ENCODE measurements around the gene OSER1. TPM values are rescaled to one million over a fixed set of nuclear protein-coding genes. Genes with fewer than 3 reads are reported as not detected.

Gene OSER1
- polyA plus RNA-seq, 1 donor from 2014 or later: 43.9 TPM

DNA sequence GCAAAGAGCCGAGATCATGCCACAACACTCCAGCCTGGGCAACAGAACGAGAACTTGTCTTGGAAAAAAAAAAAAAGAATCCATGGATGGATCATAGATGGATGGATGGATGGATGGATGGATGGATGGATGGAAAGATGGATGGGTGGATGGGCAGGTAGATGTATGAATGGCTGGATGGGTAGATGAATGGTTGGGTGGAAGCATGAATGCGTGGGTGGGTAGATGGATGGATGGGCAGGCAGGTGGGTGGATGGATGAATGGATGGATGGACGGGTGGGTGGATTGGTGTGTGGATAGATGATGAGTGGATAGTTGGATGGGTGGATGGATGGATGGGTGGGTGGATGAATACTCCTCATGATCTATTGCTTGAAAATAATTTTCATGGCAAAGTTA is 25.0 kb downstream of the OSER1 start:
- H3K9ac ChIP-seq (ENCODE audit: low read length): no peak overlapping the region
- H3K27ac ChIP-seq (ENCODE audit: low read length): no peak overlapping the region
- H3K4me2 ChIP-seq (ENCODE audit: low read length): no peak overlapping the region
- no peak overlapping the region for H3K4me3 ChIP-seq (ENCODE audit: low read length)
- H3K27me3 ChIP-seq (ENCODE audit: insufficient read depth, low read depth, low read length): peaks cover 10% of the 10 kb centered on the region
- TF ChIP-seq EZH2 (IDR thresholded peaks at IDR 0.05; ENCODE audit: borderline replicate concordance, insufficient read depth, low read length, poor library complexity, severe bottlenecking): no peak
- no peak for TF ChIP-seq POLR2AphosphoS5 (IDR thresholded peaks at IDR 0.05)
- TF ChIP-seq REST (IDR thresholded peaks at IDR 0.05; ENCODE audit: borderline replicate concordance): no peak
- TF ChIP-seq, protein P1, sequence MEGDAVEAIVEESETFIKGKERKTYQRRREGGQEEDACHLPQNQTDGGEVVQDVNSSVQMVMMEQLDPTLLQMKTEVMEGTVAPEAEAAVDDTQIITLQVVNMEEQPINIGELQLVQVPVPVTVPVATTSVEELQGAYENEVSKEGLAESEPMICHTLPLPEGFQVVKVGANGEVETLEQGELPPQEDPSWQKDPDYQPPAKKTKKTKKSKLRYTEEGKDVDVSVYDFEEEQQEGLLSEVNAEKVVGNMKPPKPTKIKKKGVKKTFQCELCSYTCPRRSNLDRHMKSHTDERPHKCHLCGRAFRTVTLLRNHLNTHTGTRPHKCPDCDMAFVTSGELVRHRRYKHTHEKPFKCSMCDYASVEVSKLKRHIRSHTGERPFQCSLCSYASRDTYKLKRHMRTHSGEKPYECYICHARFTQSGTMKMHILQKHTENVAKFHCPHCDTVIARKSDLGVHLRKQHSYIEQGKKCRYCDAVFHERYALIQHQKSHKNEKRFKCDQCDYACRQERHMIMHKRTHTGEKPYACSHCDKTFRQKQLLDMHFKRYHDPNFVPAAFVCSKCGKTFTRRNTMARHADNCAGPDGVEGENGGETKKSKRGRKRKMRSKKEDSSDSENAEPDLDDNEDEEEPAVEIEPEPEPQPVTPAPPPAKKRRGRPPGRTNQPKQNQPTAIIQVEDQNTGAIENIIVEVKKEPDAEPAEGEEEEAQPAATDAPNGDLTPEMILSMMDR (IDR thresholded peaks at IDR 0.05; ENCODE audit: poor library complexity, severe bottlenecking): no peak
- TF ChIP-seq SMC3 (conservative IDR thresholded peaks at IDR 0.05; ENCODE audit: poor library complexity): no peak
- TF ChIP-seq RAD21 (conservative IDR thresholded peaks at IDR 0.05): no peak
- no peak for TF ChIP-seq TAF1 (IDR thresholded peaks at IDR 0.05; ENCODE audit: low read depth)
- no peak for TF ChIP-seq MXI1 (conservative IDR thresholded peaks at IDR 0.05; ENCODE audit: poor library complexity, severe bottlenecking)
- TF ChIP-seq EP300 (conservative IDR thresholded peaks at IDR 0.05; ENCODE audit: poor library complexity, severe bottlenecking): no peak
- no peaks in the 10 kb centered on the region for H4K20me1 ChIP-seq (ENCODE audit: insufficient read depth)
- H3F3A ChIP-seq (ENCODE audit: insufficient read depth, low read length, poor library complexity, severe bottlenecking): no peaks in the 10 kb centered on the region
- no peaks in the 10 kb centered on the region for H3K9me2 ChIP-seq (ENCODE audit: insufficient read depth, low read length)
- no peak overlapping the region for H2AFZ ChIP-seq (ENCODE audit: low read depth, low read length)
- no peaks in the 10 kb centered on the region for H3K79me2 ChIP-seq (replicated peaks; ENCODE audit: insufficient read depth, low read length)
- H3K36me3 ChIP-seq (ENCODE audit: insufficient read depth, low read length): no peaks in the 10 kb centered on the region
- H3K9me3 ChIP-seq (ENCODE audit: low read length): no peaks in the 10 kb centered on the region

DNA sequence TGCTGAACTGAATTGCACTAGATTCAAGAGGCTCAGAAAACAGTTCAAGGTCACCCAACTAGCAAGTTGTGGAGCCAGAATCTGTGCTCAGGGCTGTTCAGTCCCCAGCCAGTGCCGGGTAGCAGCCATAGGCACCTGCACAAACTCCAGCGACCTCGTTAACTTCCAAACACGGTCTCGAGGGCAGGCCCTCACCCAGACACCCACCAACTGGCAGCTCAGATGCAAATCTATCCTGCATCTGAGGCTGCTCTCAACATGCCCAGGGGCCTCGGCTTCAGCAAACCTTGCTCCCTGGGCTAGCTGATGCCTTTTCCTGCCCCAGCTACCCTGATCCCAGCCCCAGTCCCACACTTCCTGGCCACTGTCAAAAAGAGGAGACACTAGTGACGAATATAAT is 27.3 kb downstream of the OSER1 start:
- TF ChIP-seq EP300 (conservative IDR thresholded peaks at IDR 0.05; ENCODE audit: poor library complexity, severe bottlenecking): no peak
- no peak overlapping the region for H3K4me3 ChIP-seq (ENCODE audit: low read length)

DNA sequence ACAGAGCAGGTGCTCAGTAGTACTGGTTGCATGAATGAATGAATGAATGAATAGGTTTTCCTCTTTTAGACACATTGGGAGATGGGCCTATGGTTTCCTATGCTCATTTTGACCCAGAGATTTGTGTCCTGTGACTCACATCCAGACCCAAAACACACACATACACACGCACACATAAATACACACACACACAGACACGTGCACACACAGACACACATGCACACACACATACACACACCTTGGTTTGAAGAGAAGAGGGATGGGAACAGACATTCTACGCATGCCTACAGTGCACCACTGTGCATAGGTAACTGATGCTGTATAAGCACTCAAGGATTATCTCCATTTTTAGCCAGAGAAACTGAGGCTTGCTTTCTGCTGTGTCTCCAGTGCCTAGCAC is 27.7 kb downstream of the OSER1 start:
- no peak overlapping the region for H2AFZ ChIP-seq (ENCODE audit: low read depth, low read length)
- H3K4me2 ChIP-seq (ENCODE audit: low read length): no peak overlapping the region
- H4K20me1 ChIP-seq (ENCODE audit: insufficient read depth): no peaks in the 10 kb centered on the region
- TF ChIP-seq EP300 (conservative IDR thresholded peaks at IDR 0.05; ENCODE audit: poor library complexity, severe bottlenecking): no peak
- H3F3A ChIP-seq (ENCODE audit: insufficient read depth, low read length, poor library complexity, severe bottlenecking): no peaks in the 10 kb centered on the region
- H3K27ac ChIP-seq (ENCODE audit: low read length): no peak overlapping the region
- no peak overlapping the region for H3K9ac ChIP-seq (ENCODE audit: low read length)
- no peaks in the 10 kb centered on the region for H3K9me2 ChIP-seq (ENCODE audit: insufficient read depth, low read length)
- no peak overlapping the region for H3K4me3 ChIP-seq (ENCODE audit: low read length)
- no peaks in the 10 kb centered on the region for H3K36me3 ChIP-seq (ENCODE audit: insufficient read depth, low read length)
- no peaks in the 10 kb centered on the region for H3K9me3 ChIP-seq (ENCODE audit: low read length)
- H3K27me3 ChIP-seq (ENCODE audit: insufficient read depth, low read depth, low read length): peaks cover 10% of the 10 kb centered on the region
- no peaks in the 10 kb centered on the region for H3K79me2 ChIP-seq (replicated peaks; ENCODE audit: insufficient read depth, low read length)

More for the DNA sequence above, 27.3 kb downstream of the OSER1 start:
- Histone ChIP-seq H3K9me3 (ENCODE audit: low read length) (no peaks in the 10 kb centered on the region), H3K79me2 (replicated peaks; ENCODE audit: insufficient read depth, low read length) (no peaks in the 10 kb centered on the region), H3K27ac (ENCODE audit: low read length) (no peak overlapping the region), H3K9me2 (ENCODE audit: insufficient read depth, low read length) (no peaks in the 10 kb centered on the region), H3F3A (ENCODE audit: insufficient read depth, low read length, poor library complexity, severe bottlenecking) (no peaks in the 10 kb centered on the region), H2AFZ (ENCODE audit: low read depth, low read length) (no peak overlapping the region), H3K36me3 (ENCODE audit: insufficient read depth, low read length) (no peaks in the 10 kb centered on the region), H4K20me1 (ENCODE audit: insufficient read depth) (no peaks in the 10 kb centered on the region), H3K4me2 (ENCODE audit: low read length) (no peak overlapping the region), H3K27me3 (ENCODE audit: insufficient read depth, low read depth, low read length) (peaks cover 10% of the 10 kb centered on the region), H3K9ac (ENCODE audit: low read length) (no peak overlapping the region)

Measured in neural cell (in vitro differentiated cells).